Measurements from ENCODE around the gene NTM.

- no peak for TF ChIP-seq CTCF (conservative IDR thresholded peaks at IDR 0.05)
- no peak for TF ChIP-seq ZFX (IDR thresholded peaks at IDR 0.05)
These were observed 5.0 kb upstream of the NTM start for GRCh38 chr11:131365329-131365930.

Data from C4-2B (cell line).